Fibroblast of peridontal ligament (primary cell): ENCODE results near the gene PTPN4.

Experiments used
- DNase-seq: peaks from one replicate; pipeline ENCODE4 v3.0.0-alpha.2; 2010; ENCODE audit errors: extremely low read depth

PTPN4 gene

GRCh38 chr2:119734047-119734446 lies 25.7 kb upstream of the PTPN4 start:
- DNase-seq: no peak

- DNase-seq: no peak
These were observed 24.2 kb upstream of the PTPN4 start for GRCh38 chr2:119735565-119735964.

GRCh38 chr2:119736021-119736420 lies 23.7 kb upstream of the PTPN4 start:
- DNase-seq: no peak

- no peak for DNase-seq
These were observed 20.0 kb upstream of the PTPN4 start for GRCh38 chr2:119739580-119740255.

- no peak for DNase-seq
These were observed 18.7 kb upstream of the PTPN4 start for GRCh38 chr2:119741001-119741400.

GRCh38 chr2:119741868-119742267 lies 17.9 kb upstream of the PTPN4 start:
- DNase-seq: no peak

- no peak for DNase-seq
These were observed 15.3 kb upstream of the PTPN4 start for GRCh38 chr2:119744335-119744939.

- no peak for DNase-seq
These were observed 14.2 kb upstream of the PTPN4 start for GRCh38 chr2:119745566-119745965.

GRCh38 chr2:119746836-119747686 lies 12.7 kb upstream of the PTPN4 start:
- no peak for DNase-seq

- no peak for DNase-seq
These were observed 11.6 kb upstream of the PTPN4 start for GRCh38 chr2:119748135-119748534.

GRCh38 chr2:119749477-119750012 lies 10.2 kb upstream of the PTPN4 start:
- peak; percentile 33 for DNase-seq

- no peak for DNase-seq
These were observed 8.0 kb upstream of the PTPN4 start for GRCh38 chr2:119751706-119752105.

GRCh38 chr2:119753041-119753929 lies 6.4 kb upstream of the PTPN4 start:
- DNase-seq: peak; percentile 66

- no peak for DNase-seq
These were observed 5.8 kb upstream of the PTPN4 start for GRCh38 chr2:119753930-119754321.

GRCh38 chr2:119755906-119756305 lies 3.8 kb upstream of the PTPN4 start:
- no peak for DNase-seq

- DNase-seq: peak; percentile 76
These were observed 2.9 kb upstream of the PTPN4 start for GRCh38 chr2:119756837-119757236.

GRCh38 chr2:119758881-119759450 lies 756 bp upstream of the PTPN4 start:
- DNase-seq: no peak

- no peak for DNase-seq
These were observed 674 bp downstream of the PTPN4 start for GRCh38 chr2:119760237-119760955.

GRCh38 chr2:119760956-119761275 lies 1.2 kb downstream of the PTPN4 start:
- DNase-seq: peak; percentile 70

- DNase-seq: no peak
These were observed 5.1 kb downstream of the PTPN4 start for GRCh38 chr2:119764832-119765231.
